H1 (cell line): Measurements from ENCODE around the gene SLC35G6. TPM values are rescaled to one million over a fixed set of nuclear protein-coding genes. Genes with fewer than 3 reads are reported as not detected.

Experiments used
- BACH1 ChIP-seq: IDR thresholded peaks from 2 replicates; pipeline ENCODE4 v1.6.1; 2012; ENCODE audit warnings: low read length, improper control_type of control experiment
- CEBPB ChIP-seq: IDR thresholded peaks from 2 replicates; pipeline ENCODE4 v1.6.1; 2012; ENCODE audit warnings: low read depth, low read length
- CHD2 ChIP-seq: IDR thresholded peaks from 2 replicates; pipeline ENCODE4 v1.6.1; 2012; ENCODE audit warnings: low read length, improper control_type of control experiment
- CREB1 ChIP-seq: IDR thresholded peaks from 2 replicates; pipeline ENCODE4 v1.6.1; 2012; ENCODE audit warnings: inconsistent platforms
- GTF2F1 ChIP-seq: IDR thresholded peaks from 2 replicates; pipeline ENCODE4 v1.6.1; 2012; ENCODE audit warnings: low read depth, low read length, improper control_type of control experiment, borderline replicate concordance
- JUN ChIP-seq: IDR thresholded peaks from 2 replicates; pipeline ENCODE4 v1.6.1; 2011; ENCODE audit warnings: low read depth, mild to moderate bottlenecking, improper control_type of control experiment, low read length
- KDM1A ChIP-seq: fragments of 200-600, 300-600 bp; sonication (generic); IDR thresholded peaks from 2 replicates; pipeline ENCODE4 v1.7.1; 2016; ENCODE audit warnings: mild to moderate bottlenecking, low read length, borderline replicate concordance
- NANOG ChIP-seq: IDR thresholded peaks from 2 replicates; pipeline ENCODE4 v1.6.1; 2011; ENCODE audit warnings: low read length, low read depth, mild to moderate bottlenecking, inconsistent platforms; ENCODE audit not compliant: insufficient read depth, poor library complexity, severe bottlenecking
- POU5F1 ChIP-seq: IDR thresholded peaks from 2 replicates; pipeline ENCODE4 v1.6.1; 2011; ENCODE audit warnings: low read depth, mild to moderate bottlenecking, low read length, moderate library complexity
- RAD21 ChIP-seq, 2 experiments: IDR thresholded peaks in 1 of 2; conservative IDR thresholded peaks in 1 of 2; 2 replicates each; pipeline ENCODE4 v1.6.1; 2011; ENCODE audit warnings: low read depth in 2 of 2, low read length in 2 of 2, improper control_type of control experiment in 1 of 2, inconsistent platforms in 1 of 2, mild to moderate bottlenecking in 1 of 2, moderate library complexity in 1 of 2
- RNF2 ChIP-seq: fragments of 200-900, 300-1000 bp; sonication (generic); IDR thresholded peaks from 2 replicates; pipeline ENCODE4 v1.7.1; 2016; ENCODE audit warnings: borderline replicate concordance, low read depth, mild to moderate bottlenecking, antibody characterized with exemption, low read length; ENCODE audit not compliant: poor library complexity, severe bottlenecking; ENCODE audit errors: missing control alignments
- RXRA ChIP-seq: IDR thresholded peaks from 2 replicates; pipeline ENCODE4 v1.6.1; 2011; ENCODE audit warnings: low read depth, mild to moderate bottlenecking, low read length, moderate library complexity; ENCODE audit not compliant: insufficient read depth
- SIN3A ChIP-seq, 2 experiments: IDR thresholded peaks in 1 of 2; conservative IDR thresholded peaks in 1 of 2; 2 replicates each; pipeline ENCODE4 v1.6.1; 2011 to 2012; ENCODE audit warnings: low read length in 2 of 2, improper control_type of control experiment in 1 of 2, low read depth in 1 of 2, mild to moderate bottlenecking in 1 of 2
- SIX5 ChIP-seq: IDR thresholded peaks from 2 replicates; pipeline ENCODE4 v1.6.1; 2011; ENCODE audit warnings: mild to moderate bottlenecking, low read depth, low read length
- SP2 ChIP-seq: IDR thresholded peaks from 2 replicates; pipeline ENCODE4 v1.6.1; 2012; ENCODE audit warnings: mild to moderate bottlenecking, low read length, inconsistent platforms
- TEAD4 ChIP-seq: IDR thresholded peaks from 2 replicates; pipeline ENCODE4 v1.6.1; 2012; ENCODE audit warnings: low read depth, low read length, inconsistent platforms, mixed read lengths
- polyA plus RNA-seq, 7 experiments: library from polyadenylated mRNA; depleted of rRNA in 3 of 7; stranded (reverse) in 5 of 7; unstranded in 2 of 7; fragments of >200 nt in 5 of 7; fragments of 200-250 nt in 2 of 7; gene quantifications; 1 replicate in 5 of 7; 2 replicates in 1 of 7; 4 replicates in 1 of 7; pipeline versions ENCODE4 v1.2.1 to v1.2.3, GENCODE V29; 2011 to 2013; ENCODE audit warnings: missing spikeins in 2 of 7, mixed read lengths in 2 of 7
- total RNA-seq: library from RNA; stranded (reverse); fragmentation: NEBNext Ultra II Directional; extraction: Animal tissue kit (Norgen Biotek cat#: 25700); gene quantifications from 2 replicates; pipeline ENCODE4 v1.2.1, GENCODE V29; 2021
- TF ChIP-seq, protein P1 (sequence below): IDR thresholded peaks from 2 replicates; pipeline ENCODE4 v1.6.1; 2011; ENCODE audit warnings: low read length, improper control_type of control experiment

SLC35G6 gene
- total and polyA plus RNA-seq, 2 of the 8 experiments (the other 6 are each of a cell fraction or from before 2014, with no cell fraction given), result 0.05 TPM; not detected in 1

DNA sequence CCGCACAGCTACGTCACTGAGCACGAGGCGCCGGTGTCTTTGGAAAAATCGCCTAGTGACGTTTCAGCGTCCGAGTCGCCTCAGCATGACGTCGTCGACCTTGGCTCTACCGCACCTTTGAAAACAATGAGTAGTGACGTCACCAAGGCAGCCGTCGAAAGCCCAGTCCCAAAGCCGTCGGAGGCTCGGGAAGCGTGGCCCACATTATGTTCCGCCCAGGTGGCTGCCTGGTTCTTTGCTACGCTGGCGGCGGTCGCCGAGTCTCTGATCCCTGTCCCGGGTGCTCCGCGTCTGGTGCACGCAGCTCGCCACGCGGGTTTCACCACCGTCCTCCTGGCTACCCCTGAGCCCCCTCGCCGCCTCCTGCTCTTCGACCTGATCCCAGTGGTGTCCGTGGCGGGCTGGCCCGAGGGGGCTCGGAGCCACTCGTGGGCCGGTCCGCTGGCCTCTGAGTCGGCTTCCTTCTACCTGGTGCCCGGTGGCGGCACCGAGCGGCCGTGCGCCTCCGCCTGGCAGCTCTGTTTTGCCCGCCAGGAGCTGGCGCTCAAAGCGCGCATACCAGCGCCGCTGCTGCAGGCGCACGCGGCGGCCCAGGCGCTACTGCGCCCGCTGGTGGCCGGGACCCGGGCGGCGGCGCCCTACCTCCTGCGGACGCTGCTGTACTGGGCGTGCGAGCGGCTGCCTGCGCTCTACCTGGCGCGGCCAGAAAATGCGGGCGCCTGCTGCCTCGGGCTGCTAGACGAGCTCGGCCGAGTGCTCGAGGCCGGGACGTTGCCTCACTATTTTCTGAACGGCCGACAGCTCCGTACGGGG, 44.5 kb upstream of the SLC35G6 start (continued):
- 0 out of 2 replicates have a peak, but pooled peaks have one; percentile 19 for TF ChIP-seq JUN
- peak; percentile 47 for TF ChIP-seq RNF2
- TF ChIP-seq NANOG, result no peak
- TF ChIP-seq, protein P1, sequence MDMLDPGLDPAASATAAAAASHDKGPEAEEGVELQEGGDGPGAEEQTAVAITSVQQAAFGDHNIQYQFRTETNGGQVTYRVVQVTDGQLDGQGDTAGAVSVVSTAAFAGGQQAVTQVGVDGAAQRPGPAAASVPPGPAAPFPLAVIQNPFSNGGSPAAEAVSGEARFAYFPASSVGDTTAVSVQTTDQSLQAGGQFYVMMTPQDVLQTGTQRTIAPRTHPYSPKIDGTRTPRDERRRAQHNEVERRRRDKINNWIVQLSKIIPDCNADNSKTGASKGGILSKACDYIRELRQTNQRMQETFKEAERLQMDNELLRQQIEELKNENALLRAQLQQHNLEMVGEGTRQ, result no peak
- TF ChIP-seq TEAD4, result peak; percentile 92
- TF ChIP-seq RXRA, result no peak
- TF ChIP-seq SIX5, result no peak
- TF ChIP-seq CHD2, result peak; percentile 15; the same call in 1 of the 2 replicates
- TF ChIP-seq SP2, result no peak
- TF ChIP-seq RAD21 (IDR thresholded peaks at IDR 0.05 in 1 of 2, conservative IDR thresholded peaks at IDR 0.05 in 1 of 2; ENCODE audit: low read depth in 2 of 2, low read length in 2 of 2), result peak; percentile 50 to 80; a peak in 3 of 4 replicates
- TF ChIP-seq BACH1, result no peak
- TF ChIP-seq POU5F1, result no peak
- 0 out of 2 replicates have a peak, but pooled peaks have one; percentile 13 for TF ChIP-seq CEBPB
- TF ChIP-seq KDM1A, result no peak
- TF ChIP-seq GTF2F1, result no peak
- peak; percentile 51 to 72; a peak in 2 of 4 replicates for TF ChIP-seq SIN3A (conservative IDR thresholded peaks at IDR 0.05 in 1 of 2, IDR thresholded peaks at IDR 0.05 in 1 of 2; ENCODE audit: low read depth in 1 of 2, low read length in 2 of 2)
- TF ChIP-seq CREB1, result peak; percentile 99
